PC-9 (cell line): ENCODE data around the gene TMEM179. TPM values are rescaled to one million over a fixed set of nuclear protein-coding genes. Genes with fewer than 3 reads are reported as not detected.

Source experiments
- BruUV-seq: library from RNA; stranded (reverse); fragments of 400-500 nt; replicated peaks from 2 replicates; lab custom pipeline; 2021; lab: Mats Ljungman, UMichigan
- CTCF ChIA-PET: fragments of 300-600 bp; sonication (Branson Sonifier 250); formaldehyde crosslinking; loops from one replicate; lab custom pipeline; 2022; ENCODE audit warnings: antibody characterized with exemption; lab: Charles Lee
- POLR2A ChIA-PET: fragments of 300-600 bp; sonication (Branson Sonifier 250); formaldehyde crosslinking; loops from one replicate; lab custom pipeline; 2022; ENCODE audit warnings: antibody characterized with exemption; ENCODE audit not compliant: unreplicated experiment; lab: Charles Lee
- DNase-seq, 2 experiments: peaks; one replicate each; pipeline versions ENCODE4 v3.0.0 to v3.0.0-alpha.2; 2015 to 2022; ENCODE audit warnings: mixed read lengths in 1 of 2
- H2AFZ ChIP-seq: fragments of 200-600 bp; sonication (generic); 2 replicates; pipeline ENCODE4 v1.8.1; 2017; ENCODE audit warnings: antibody characterized with exemption
- H3F3A ChIP-seq: fragments of 200-600 bp; sonication (generic); 2 replicates; pipeline ENCODE4 v1.8.1; 2017; ENCODE audit warnings: antibody characterized with exemption, mild to moderate bottlenecking, low read depth; ENCODE audit not compliant: insufficient read depth
- H3K27ac ChIP-seq: fragments of 200-600 bp; sonication (generic); 2 replicates; pipeline ENCODE4 v1.6.1; 2016; ENCODE audit warnings: mixed run types
- H3K27me3 ChIP-seq: fragments of 200-600 bp; sonication (generic); 2 replicates; pipeline ENCODE4 v1.6.1; 2016; ENCODE audit warnings: low read depth, mixed run types; ENCODE audit not compliant: insufficient read depth
- H3K36me3 ChIP-seq: fragments of 200-600 bp; sonication (generic); 2 replicates; pipeline ENCODE4 v1.6.1; 2016; ENCODE audit warnings: low read depth, mixed run types
- H3K4me1 ChIP-seq: fragments of 200-600 bp; sonication (generic); replicated peaks from 2 replicates; pipeline ENCODE4 v1.6.1; 2016; ENCODE audit warnings: mixed run types; ENCODE audit not compliant: insufficient read depth
- H3K4me2 ChIP-seq: fragments of 200-600 bp; sonication (generic); 2 replicates; pipeline ENCODE4 v1.6.1; 2017; ENCODE audit warnings: mixed run types
- H3K4me3 ChIP-seq: fragments of 200-600 bp; sonication (generic); 2 replicates; pipeline ENCODE4 v1.6.1; 2016; ENCODE audit warnings: mixed run types
- H3K79me2 ChIP-seq: fragments of 200-600 bp; sonication (generic); 2 replicates; pipeline ENCODE4 v1.6.1; 2017; ENCODE audit warnings: low read depth, mixed run types
- H3K9me2 ChIP-seq: fragments of 200-600 bp; sonication (generic); 2 replicates; pipeline ENCODE4 v1.8.1; 2017; ENCODE audit warnings: mild to moderate bottlenecking; ENCODE audit not compliant: insufficient read depth
- H3K9me3 ChIP-seq: fragments of 200-600 bp; sonication (generic); 2 replicates; pipeline ENCODE4 v1.8.1; 2016; ENCODE audit warnings: low read depth; ENCODE audit not compliant: insufficient read depth
- H4K20me1 ChIP-seq: fragments of 200-600 bp; sonication (generic); 2 replicates; pipeline ENCODE4 v1.8.1; 2017; ENCODE audit not compliant: insufficient read depth
- EZH2 ChIP-seq: fragments of 200-600 bp; sonication (generic); IDR thresholded peaks from 2 replicates; pipeline ENCODE4 v1.8.0; 2017; ENCODE audit warnings: antibody characterized with exemption, low read depth
- intact Hi-C: fragments of 100-400 bp; cut with micrococcal nuclease; formaldehyde crosslinking; loops from one replicate; pipeline ENCODE4 v1.10.0; 2022; ENCODE audit not compliant: unreplicated experiment
- total RNA-seq: library from RNA; stranded (reverse); gene quantifications from 2 replicates; pipeline ENCODE4 v1.2.3, GENCODE V29; 2021
- TF ChIP-seq, protein P1 (sequence below): fragments of 200-600 bp; sonication (generic); conservative IDR thresholded peaks from 2 replicates; pipeline ENCODE4 v1.6.1; 2017; ENCODE audit warnings: mixed run types, antibody characterized with exemption, mild to moderate bottlenecking, moderate library complexity

Gene TMEM179
- total RNA-seq, 1 experiment from 2014 or later = not detected

DNA sequence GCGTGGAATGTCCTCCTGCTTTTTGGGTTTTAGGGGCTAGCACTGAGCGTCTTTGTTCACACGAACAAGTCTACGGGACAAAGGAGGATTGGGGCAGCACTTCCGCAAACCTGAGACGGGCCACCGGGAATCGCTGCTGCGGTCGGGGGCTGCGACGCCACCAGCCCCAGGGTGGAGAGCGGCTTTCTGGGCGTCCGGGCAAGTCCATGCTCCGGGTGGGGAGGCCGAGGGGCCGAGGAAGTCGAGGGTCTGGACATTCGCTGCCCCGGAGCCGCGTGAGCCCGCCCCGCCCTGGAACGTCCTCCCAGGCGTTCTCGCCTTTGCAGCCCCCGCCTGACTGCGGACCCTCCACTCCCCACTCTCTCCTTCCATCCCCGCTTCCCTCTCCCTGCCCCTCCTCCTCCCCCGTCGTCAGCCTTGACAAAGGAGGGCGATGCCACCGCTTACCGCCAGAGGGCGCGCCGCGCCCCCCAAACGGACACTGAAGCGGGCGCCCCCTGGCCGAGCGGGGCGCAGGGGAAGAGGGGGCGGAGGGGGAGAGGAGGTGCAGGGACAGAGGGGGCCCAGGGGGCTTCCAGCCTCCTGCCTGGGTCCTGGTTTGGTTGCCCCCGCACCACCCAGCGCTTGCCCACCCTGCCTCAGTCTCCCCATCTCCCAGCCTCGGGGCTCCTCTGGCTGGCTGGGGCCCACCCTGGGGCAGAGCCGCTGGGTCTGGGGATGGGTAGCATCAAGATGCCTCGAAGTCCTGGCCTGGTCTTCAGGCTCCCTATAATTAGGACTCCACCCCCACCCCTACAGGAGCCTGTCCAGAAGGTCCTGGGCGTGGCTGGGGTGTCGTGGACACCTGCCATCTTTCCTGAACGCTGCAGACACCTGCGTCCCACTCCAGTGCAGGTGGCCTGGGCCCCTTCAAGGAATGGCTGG, 45.7 kb upstream of the TMEM179 start:
- CTCF ChIA-PET = interaction anchor here (0.6 kb wide), 1 partner anchor 47 kb away, joined by 3 read pairs; no protein-coding TSS in a partner anchor
- H3F3A ChIP-seq = no peaks in the 10 kb centered on the region
- H4K20me1 ChIP-seq = no peaks in the 10 kb centered on the region
- H3K9me3 ChIP-seq = peaks cover 2% of the 10 kb centered on the region; the same call in 1 of the 2 replicates
- peak in 1 of 2 experiments; percentile 49 for DNase-seq
- no peak overlapping the region for H3K4me3 ChIP-seq
- no peaks in the 10 kb centered on the region for H3K36me3 ChIP-seq
- POLR2A ChIA-PET = no interaction called here
- intact Hi-C loops = loop anchor here (1.0 to 5.0 kb wide), 2 partner anchors 10 to 57 kb away; no protein-coding TSS in a partner anchor
- BruUV-seq = no TSS peak
- H3K79me2 ChIP-seq = no peaks in the 10 kb centered on the region
- peaks cover 10% of the 10 kb centered on the region for H3K27me3 ChIP-seq
- no peaks in the 10 kb centered on the region for H3K9me2 ChIP-seq
- H2AFZ ChIP-seq = no peak overlapping the region
- TF ChIP-seq, protein P1, sequence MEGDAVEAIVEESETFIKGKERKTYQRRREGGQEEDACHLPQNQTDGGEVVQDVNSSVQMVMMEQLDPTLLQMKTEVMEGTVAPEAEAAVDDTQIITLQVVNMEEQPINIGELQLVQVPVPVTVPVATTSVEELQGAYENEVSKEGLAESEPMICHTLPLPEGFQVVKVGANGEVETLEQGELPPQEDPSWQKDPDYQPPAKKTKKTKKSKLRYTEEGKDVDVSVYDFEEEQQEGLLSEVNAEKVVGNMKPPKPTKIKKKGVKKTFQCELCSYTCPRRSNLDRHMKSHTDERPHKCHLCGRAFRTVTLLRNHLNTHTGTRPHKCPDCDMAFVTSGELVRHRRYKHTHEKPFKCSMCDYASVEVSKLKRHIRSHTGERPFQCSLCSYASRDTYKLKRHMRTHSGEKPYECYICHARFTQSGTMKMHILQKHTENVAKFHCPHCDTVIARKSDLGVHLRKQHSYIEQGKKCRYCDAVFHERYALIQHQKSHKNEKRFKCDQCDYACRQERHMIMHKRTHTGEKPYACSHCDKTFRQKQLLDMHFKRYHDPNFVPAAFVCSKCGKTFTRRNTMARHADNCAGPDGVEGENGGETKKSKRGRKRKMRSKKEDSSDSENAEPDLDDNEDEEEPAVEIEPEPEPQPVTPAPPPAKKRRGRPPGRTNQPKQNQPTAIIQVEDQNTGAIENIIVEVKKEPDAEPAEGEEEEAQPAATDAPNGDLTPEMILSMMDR = peak; percentile 98
- no peak for TF ChIP-seq EZH2
- no peak overlapping the region for H3K4me2 ChIP-seq
- no peak overlapping the region for H3K27ac ChIP-seq
- H3K4me1 ChIP-seq = no peaks in the 10 kb centered on the region

- TF ChIP-seq, protein P1 = no peak
- no peak for TF ChIP-seq EZH2
- no peaks in the 10 kb centered on the region for H4K20me1 ChIP-seq
- H3K9me2 ChIP-seq = no peaks in the 10 kb centered on the region
- BruUV-seq = no TSS peak
- H3K27ac ChIP-seq = no peak overlapping the region
- ChIA-PET POLR2A (no interaction called here), CTCF (no interaction called here)
- peaks cover 22% of the 10 kb centered on the region for H3K27me3 ChIP-seq
- H3K4me3 ChIP-seq = no peak overlapping the region
- no peak for DNase-seq
- no peaks in the 10 kb centered on the region for H3K36me3 ChIP-seq
- no peak overlapping the region for H3K4me2 ChIP-seq
- no peak overlapping the region for H2AFZ ChIP-seq
- H3K9me3 ChIP-seq = peaks cover 4% of the 10 kb centered on the region; the same call in 1 of the 2 replicates
- no peaks in the 10 kb centered on the region for H3F3A ChIP-seq
- no peaks in the 10 kb centered on the region for H3K79me2 ChIP-seq
- H3K4me1 ChIP-seq = no peaks in the 10 kb centered on the region
- intact Hi-C loops = no loop called here
Measured at GRCh38 chr14:104647467-104648043, 43.0 kb upstream of the TMEM179 start.

GRCh38 chr14:104644656-104645378, 40.2 kb upstream of the TMEM179 start:
- no peak for DNase-seq
- Histone ChIP-seq H3K4me3 (no peak overlapping the region), H4K20me1 (no peaks in the 10 kb centered on the region), H2AFZ (no peak overlapping the region), H3K4me2 (no peak overlapping the region), H3F3A (no peaks in the 10 kb centered on the region), H3K27me3 (peaks cover 23% of the 10 kb centered on the region), H3K27ac (no peak overlapping the region), H3K9me3 (peaks cover 4% of the 10 kb centered on the region; the same call in 1 of the 2 replicates), H3K4me1 (no peaks in the 10 kb centered on the region), H3K79me2 (no peaks in the 10 kb centered on the region), H3K36me3 (no peaks in the 10 kb centered on the region), H3K9me2 (no peaks in the 10 kb centered on the region)
- BruUV-seq = no TSS peak
- TF ChIP-seq, protein P1 = no peak
- TF ChIP-seq EZH2 = no peak
- POLR2A ChIA-PET = no interaction called here
- CTCF ChIA-PET = no interaction called here
- intact Hi-C loops = loop anchor here (5.0 kb wide), 1 partner anchor 508 kb away; the partner anchor contains the start of gene KIF26A
